Endothelial cell of hepatic sinusoid (primary cell): ENCODE measurements around the gene MYBPHL.

Experiments
- in situ Hi-C: cut with HindIII; loops from 2 replicates; pipeline ENCODE4 v1.10.0; 2017; ENCODE audit warnings: low sequenced_read_pairs

The MYBPHL gene

GRCh38 chr1:109306832-109307273, at the start of gene MYBPHL:
MYBPHL (minus strand) TSS chr1:109307011; CDS start chr1:109306991, 20 bp downstream.
- in situ Hi-C loops = no loop called here

GRCh38 chr1:109356505-109356904, 49.7 kb upstream of the MYBPHL start:
- in situ Hi-C loops = loop anchor here (5.0 kb wide), 1 partner anchor 64 kb away; no protein-coding TSS in a partner anchor

GRCh38 chr1:109354929-109355328, 48.1 kb upstream of the MYBPHL start:
- in situ Hi-C loops = loop anchor here (5.0 kb wide), 1 partner anchor 63 kb away; no protein-coding TSS in a partner anchor

- in situ Hi-C loops = no loop called here
These were observed 44.6 kb upstream of the MYBPHL start for GRCh38 chr1:109351457-109351856.

- in situ Hi-C loops = no loop called here
These were observed 43.8 kb upstream of the MYBPHL start for GRCh38 chr1:109350655-109351054.

GRCh38 chr1:109350182-109350581, 43.4 kb upstream of the MYBPHL start:
- in situ Hi-C loops = no loop called here

- in situ Hi-C loops = no loop called here
These were observed 40.7 kb upstream of the MYBPHL start for GRCh38 chr1:109347511-109347910.

- in situ Hi-C loops = no loop called here
These were observed 35.4 kb upstream of the MYBPHL start for GRCh38 chr1:109341944-109342930.

- in situ Hi-C loops = loop anchor here (5.0 kb wide), 1 partner anchor 64 kb away; no protein-coding TSS in a partner anchor
These were observed 31.8 kb upstream of the MYBPHL start for GRCh38 chr1:109338608-109339007.

GRCh38 chr1:109338091-109338490, 31.3 kb upstream of the MYBPHL start:
- in situ Hi-C loops = loop anchor here (5.0 kb wide), 1 partner anchor 64 kb away; no protein-coding TSS in a partner anchor

GRCh38 chr1:109335091-109335490, 28.3 kb upstream of the MYBPHL start:
- in situ Hi-C loops = loop anchor here (5.0 kb wide), 1 partner anchor 67 kb away; no protein-coding TSS in a partner anchor

GRCh38 chr1:109331113-109331512, 24.3 kb upstream of the MYBPHL start:
- in situ Hi-C loops = no loop called here

GRCh38 chr1:109327285-109327684, 20.5 kb upstream of the MYBPHL start:
- in situ Hi-C loops = no loop called here

- in situ Hi-C loops = no loop called here
These were observed 16.2 kb upstream of the MYBPHL start for GRCh38 chr1:109322974-109323373.

GRCh38 chr1:109319114-109319513, 12.3 kb upstream of the MYBPHL start:
- in situ Hi-C loops = no loop called here

- in situ Hi-C loops = no loop called here
These were observed 9.7 kb upstream of the MYBPHL start for GRCh38 chr1:109316506-109316905.

- in situ Hi-C loops = no loop called here
These were observed 8.5 kb upstream of the MYBPHL start for GRCh38 chr1:109315288-109315687.

- in situ Hi-C loops = no loop called here
These were observed 8.0 kb upstream of the MYBPHL start for GRCh38 chr1:109314795-109315194.

- in situ Hi-C loops = no loop called here
These were observed 6.4 kb upstream of the MYBPHL start for GRCh38 chr1:109312978-109313775.

GRCh38 chr1:109312246-109312645, 5.4 kb upstream of the MYBPHL start:
- in situ Hi-C loops = no loop called here

- in situ Hi-C loops = no loop called here
These were observed 2.5 kb upstream of the MYBPHL start for GRCh38 chr1:109309347-109309746.
